ENCODE measurements around the gene SPATA2L. TPM values are rescaled to one million over a fixed set of nuclear protein-coding genes. Genes with fewer than 3 reads are reported as not detected.

Gene SPATA2L
- total RNA-seq, 2 donors from 2014 or later = 19.0 to 24.1 TPM

DNA sequence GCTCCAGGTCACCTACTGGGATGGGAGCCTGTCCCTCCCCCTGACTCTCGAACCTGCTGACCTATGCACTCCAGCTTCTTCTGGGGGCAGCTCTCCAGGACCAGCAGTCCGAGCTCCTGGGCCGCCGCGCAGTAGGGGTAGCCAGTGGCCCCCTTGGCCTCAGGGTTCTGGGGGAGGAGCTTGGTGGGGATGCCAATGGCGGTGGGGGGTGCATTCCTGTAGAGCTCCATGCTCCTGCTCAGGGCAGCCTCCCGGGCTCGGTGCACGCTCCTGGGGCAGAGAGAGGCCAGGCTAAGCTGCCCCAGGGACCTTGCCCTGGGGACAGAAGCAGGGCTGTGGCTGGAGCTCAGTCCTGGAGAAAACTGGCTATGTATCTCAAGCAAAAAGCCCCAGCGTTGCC lies 7.7 kb upstream of the SPATA2L start:
- no peak for TF ChIP-seq CTCF (IDR thresholded peaks at IDR 0.05)
- Histone ChIP-seq H3K9me3 (no peaks in the 10 kb centered on the region), H3K4me1 (ENCODE audit: control insufficient read depth in 1 of 2, low read depth in 2 of 2) (peaks cover 0 to 7% of the 10 kb centered on the region in 2 donors), H3K27ac (no peak overlapping the region), H3K36me3 (no peaks in the 10 kb centered on the region), H3K4me3 (no peak overlapping the region), H3K27me3 (replicated peaks; ENCODE audit: insufficient read depth) (no peaks in the 10 kb centered on the region)
- ATAC-seq (ENCODE audit: insufficient number of reproducible peaks, low FRiP score, low read depth) (no peak), DNase-seq (ENCODE audit: low spot score) (no peak)

GRCh38 chr16:89708481-89708931 lies 7.0 kb upstream of the SPATA2L start:
- no peak for DNase-seq (ENCODE audit: low spot score)
- Histone ChIP-seq H3K4me3 (no peak overlapping the region), H3K27ac (no peak overlapping the region), H3K27me3 (replicated peaks; ENCODE audit: insufficient read depth) (no peaks in the 10 kb centered on the region), H3K36me3 (no peaks in the 10 kb centered on the region), H3K9me3 (no peaks in the 10 kb centered on the region), H3K4me1 (ENCODE audit: control insufficient read depth in 1 of 2, low read depth in 2 of 2) (peaks cover 0 to 7% of the 10 kb centered on the region in 2 donors)
- no peak for TF ChIP-seq CTCF (IDR thresholded peaks at IDR 0.05)
- ATAC-seq (ENCODE audit: insufficient number of reproducible peaks, low FRiP score, low read depth) = no peak

DNA sequence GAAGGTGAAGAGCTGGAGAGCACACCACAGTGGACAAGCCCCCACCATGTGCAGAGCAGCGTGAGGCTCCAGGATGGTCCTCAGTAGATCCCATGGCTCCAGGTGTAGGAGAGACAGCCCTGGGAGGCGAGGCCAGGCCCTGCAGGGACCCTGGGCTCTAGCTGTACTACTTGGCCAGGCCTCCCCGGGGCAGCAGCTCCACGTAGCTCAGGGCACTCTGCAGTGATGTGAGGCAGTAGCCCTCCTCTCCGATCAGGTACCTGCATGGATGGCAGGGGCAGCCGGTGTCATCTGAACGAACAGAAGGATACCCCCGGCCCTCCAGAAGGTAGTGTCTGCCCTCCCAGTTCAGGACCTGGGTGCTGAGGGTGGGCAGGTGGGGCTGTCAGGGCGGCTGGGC lies 6.2 kb upstream of the SPATA2L start:
- ATAC-seq (ENCODE audit: insufficient number of reproducible peaks, low FRiP score, low read depth) = no peak
- H3K27ac ChIP-seq = no peak overlapping the region
- no peak for TF ChIP-seq CTCF (IDR thresholded peaks at IDR 0.05)
- DNase-seq (ENCODE audit: low spot score) = no peak
- no peaks in the 10 kb centered on the region for H3K36me3 ChIP-seq
- no peak overlapping the region for H3K4me3 ChIP-seq
- H3K9me3 ChIP-seq = no peaks in the 10 kb centered on the region
- peaks cover 0 to 7% of the 10 kb centered on the region in 2 donors for H3K4me1 ChIP-seq (ENCODE audit: control insufficient read depth in 1 of 2, low read depth in 2 of 2)
- no peaks in the 10 kb centered on the region for H3K27me3 ChIP-seq (replicated peaks; ENCODE audit: insufficient read depth)

- no peak for DNase-seq (ENCODE audit: low spot score)
- H3K27ac ChIP-seq = no peak overlapping the region
- H3K4me3 ChIP-seq = no peak overlapping the region
Observed at GRCh38 chr16:89706518-89707260, 5.2 kb upstream of the SPATA2L start.

GRCh38 chr16:89705006-89705405 lies 3.5 kb upstream of the SPATA2L start:
- no peak for TF ChIP-seq CTCF (IDR thresholded peaks at IDR 0.05)
- Histone ChIP-seq H3K9me3 (no peaks in the 10 kb centered on the region), H3K4me1 (ENCODE audit: control insufficient read depth in 1 of 2, low read depth in 2 of 2) (peaks cover 6 to 16% of the 10 kb centered on the region in 2 donors), H3K27me3 (replicated peaks; ENCODE audit: insufficient read depth) (no peaks in the 10 kb centered on the region), H3K36me3 (no peaks in the 10 kb centered on the region), H3K4me3 (no peak overlapping the region), H3K27ac (no peak overlapping the region)
- no peak for ATAC-seq (ENCODE audit: insufficient number of reproducible peaks, low FRiP score, low read depth)
- DNase-seq (ENCODE audit: low spot score) = no peak

More at GRCh38 chr16:89706518-89707260, 5.2 kb upstream of the SPATA2L start:
- H3K36me3 ChIP-seq = no peaks in the 10 kb centered on the region
- H3K9me3 ChIP-seq = no peaks in the 10 kb centered on the region
- no peak for ATAC-seq (ENCODE audit: insufficient number of reproducible peaks, low FRiP score, low read depth)
- no peak for TF ChIP-seq CTCF (IDR thresholded peaks at IDR 0.05)
- H3K27me3 ChIP-seq (replicated peaks; ENCODE audit: insufficient read depth) = no peaks in the 10 kb centered on the region
- peaks cover 0 to 6% of the 10 kb centered on the region in 2 donors for H3K4me1 ChIP-seq (ENCODE audit: control insufficient read depth in 1 of 2, low read depth in 2 of 2)
